Omental fat pad (tissue), 4 donors: Measurements from ENCODE around the gene MRPS24. TPM values are rescaled to one million over a fixed set of nuclear protein-coding genes. Genes with fewer than 3 reads are reported as not detected.
"Not testable (repeated sequence)": the region's sequence is repeated elsewhere in the genome, so short reads cannot be mapped to it uniquely, and the experiment has no call there.

Experiments
- ATAC-seq: fragments of 150-250 bp; one replicate; pipeline ENCODE4 v1.9.1; 2016; ENCODE audit warnings: mild to moderate bottlenecking, moderate library complexity; ENCODE audit not compliant: low FRiP score
- DNase-seq: peaks from one replicate; pipeline ENCODE4 v3.0.0-alpha.2; 2019; ENCODE audit warnings: low spot score
- small RNA-seq: library from RNA; depleted of rRNA; stranded (forward); fragments of <200 nt; gene quantifications from one replicate; pipeline ENCODE3, GENCODE V24; 2016
- total RNA-seq, 4 donors: library from RNA; depleted of rRNA; stranded (reverse); fragments of >200 nt; gene quantifications; one replicate each; pipeline ENCODE4 v1.1.0, GENCODE V29; 2016
- TF ChIP-seq, protein P1 (sequence below), 3 donors: fragments of 450-650 bp; IDR thresholded peaks; one replicate each; pipeline ENCODE4 v1.5.1; 2016 to 2017; ENCODE audit warnings: antibody characterized with exemption in 3 of 3, mild to moderate bottlenecking in 3 of 3, moderate library complexity in 2 of 3

Gene MRPS24
- total RNA-seq, 4 donors from 2014 or later, result 69.8 to 109 (median 82.6) TPM

DNA sequence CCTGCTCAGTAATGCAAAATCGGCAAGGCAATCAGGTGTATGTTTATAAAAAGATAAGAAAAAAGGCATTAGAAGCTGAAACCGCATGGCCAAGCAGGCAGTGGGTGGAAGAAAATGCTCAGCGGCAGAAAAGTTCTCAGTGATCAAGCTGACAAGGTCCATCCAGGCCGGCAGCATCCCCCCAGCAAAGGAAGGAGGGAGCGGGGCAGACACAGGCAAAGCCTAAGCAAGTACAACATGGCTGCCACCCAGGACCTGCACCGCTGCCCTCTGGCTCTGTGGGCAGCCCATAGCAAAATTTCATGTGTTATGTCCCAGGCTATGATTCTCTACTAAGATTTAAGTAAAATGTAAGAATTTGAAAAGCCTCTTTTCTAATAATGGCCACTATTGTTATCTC lies 45.4 kb downstream of the MRPS24 start:
- ATAC-seq, result no peak
- TF ChIP-seq, protein P1, sequence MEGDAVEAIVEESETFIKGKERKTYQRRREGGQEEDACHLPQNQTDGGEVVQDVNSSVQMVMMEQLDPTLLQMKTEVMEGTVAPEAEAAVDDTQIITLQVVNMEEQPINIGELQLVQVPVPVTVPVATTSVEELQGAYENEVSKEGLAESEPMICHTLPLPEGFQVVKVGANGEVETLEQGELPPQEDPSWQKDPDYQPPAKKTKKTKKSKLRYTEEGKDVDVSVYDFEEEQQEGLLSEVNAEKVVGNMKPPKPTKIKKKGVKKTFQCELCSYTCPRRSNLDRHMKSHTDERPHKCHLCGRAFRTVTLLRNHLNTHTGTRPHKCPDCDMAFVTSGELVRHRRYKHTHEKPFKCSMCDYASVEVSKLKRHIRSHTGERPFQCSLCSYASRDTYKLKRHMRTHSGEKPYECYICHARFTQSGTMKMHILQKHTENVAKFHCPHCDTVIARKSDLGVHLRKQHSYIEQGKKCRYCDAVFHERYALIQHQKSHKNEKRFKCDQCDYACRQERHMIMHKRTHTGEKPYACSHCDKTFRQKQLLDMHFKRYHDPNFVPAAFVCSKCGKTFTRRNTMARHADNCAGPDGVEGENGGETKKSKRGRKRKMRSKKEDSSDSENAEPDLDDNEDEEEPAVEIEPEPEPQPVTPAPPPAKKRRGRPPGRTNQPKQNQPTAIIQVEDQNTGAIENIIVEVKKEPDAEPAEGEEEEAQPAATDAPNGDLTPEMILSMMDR (IDR thresholded peaks at IDR 0.05), result no peak
- DNase-seq, result no peak

DNA sequence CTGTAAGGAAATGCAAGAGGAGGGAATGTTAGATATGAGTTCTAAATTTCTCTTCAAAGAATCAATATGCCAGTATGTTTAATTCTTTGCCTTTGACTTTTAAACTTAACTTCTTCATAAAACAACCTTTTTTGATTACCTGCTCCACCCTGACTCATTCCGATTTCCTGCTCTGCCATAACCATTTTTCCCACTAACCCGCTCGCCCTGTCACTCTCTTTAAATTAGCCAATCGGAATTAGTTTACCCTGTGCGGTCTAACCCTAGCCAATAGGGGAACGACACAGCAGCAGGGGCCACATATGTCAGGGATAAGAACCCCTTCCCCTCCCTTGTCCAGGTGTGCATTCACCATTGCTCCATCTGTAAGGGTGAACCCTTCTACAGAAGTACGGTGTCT lies 45.9 kb downstream of the MRPS24 start:
- DNase-seq, ATAC-seq: not testable (repeated sequence)

Small RNAs within 50 kb of the gene (small RNA-seq; reads per million reads assigned to genes)
- not detected for gene MRPS24

Other genes with a start within 250 kb of the MRPS24 start
- gene COA1, start 140.0 kb downstream of the MRPS24 start, total RNA-seq, result 10 to 100 TPM; 34.5 to 57.4 (median 44.3) TPM
- 10 to 100 TPM; 36.3 to 75.3 (median 58.8) TPM for gene BLVRA, start 110.8 kb downstream of the MRPS24 start, total RNA-seq
- 10 to 100 TPM; 25.2 to 45.3 (median 25.6) TPM for gene URGCP, start 37.1 kb upstream of the MRPS24 start, total RNA-seq
- gene UBE2D4, start 56.9 kb upstream of the MRPS24 start, total RNA-seq, result 10 to 100 TPM; 21.4 to 27.1 (median 24.2) TPM
- gene SPDYE1, start 128.4 kb upstream of the MRPS24 start, total RNA-seq, result not detected
- gene DBNL, start 175.2 kb upstream of the MRPS24 start, total RNA-seq, result 100 to 1,000 TPM; 106 to 160 (median 127) TPM
- not detected for gene PGAM2, start 196.1 kb upstream of the MRPS24 start, total RNA-seq
- 10 to 100 TPM; 10.0 to 43.5 (median 21.3) TPM for gene POLM, start 213.0 kb upstream of the MRPS24 start, total RNA-seq
- gene AEBP1, start 234.8 kb upstream of the MRPS24 start, total RNA-seq, result 100 to 1,000 TPM in 3 of 4 donors, 10 to 100 TPM in 1; 64.9 to 209 (median 163) TPM